ENCODE data around the gene ROR1. TPM values are rescaled to one million over a fixed set of nuclear protein-coding genes. Genes with fewer than 3 reads are reported as not detected.

The ROR1 gene
- total and polyA plus RNA-seq, 10 of the 15 experiments (the other 5 are each of a cell fraction or from before 2014, with no cell fraction given): 0.02 to 0.08 (median 0.05) TPM; not detected in 6

GRCh38 chr1:63822540-63822939 lies 48.7 kb downstream of the ROR1 start:
- Histone ChIP-seq H3K79me2 (ENCODE audit: control insufficient read depth, insufficient read depth, low read length) (no peaks in the 10 kb centered on the region), H3K9me3 (replicated peaks; ENCODE audit: control insufficient read depth, insufficient read depth, low read length) (no peaks in the 10 kb centered on the region), H3K9ac (ENCODE audit: control insufficient read depth, insufficient read depth, low read length) (no peak overlapping the region), H3K4me3 (no peak overlapping the region), H3K36me3 (ENCODE audit: control insufficient read depth in 2 of 2, insufficient read depth in 2 of 2, low read length in 1 of 2) (no peaks in the 10 kb centered on the region), H3K4me1 (ENCODE audit: control insufficient read depth, insufficient read depth, low read length) (no peaks in the 10 kb centered on the region), H3K27me3 (replicated peaks in 1 of 2; ENCODE audit: control insufficient read depth in 2 of 2, insufficient read depth in 2 of 2, low read length in 1 of 2) (no peaks in the 10 kb centered on the region), H3K27ac (ENCODE audit: control insufficient read depth, insufficient read depth) (no peak overlapping the region), H3K4me2 (ENCODE audit: control insufficient read depth, insufficient read depth) (no peak overlapping the region), H2AFZ (ENCODE audit: control insufficient read depth, low read depth, low read length) (no peak overlapping the region), H4K20me1 (ENCODE audit: control insufficient read depth, insufficient read depth) (no peaks in the 10 kb centered on the region)
- SMC1A ChIA-PET (ENCODE audit: uncharacterized antibody, unreplicated experiment): interaction anchor here (1.2 to 3.6 kb wide), 4 partner anchors 10 to 23 kb away, joined by 3 to 15 read pairs (median 6); no protein-coding TSS in a partner anchor
- CTCF ChIA-PET: no interaction called here
- POLR2A ChIA-PET: interaction anchor here (1.2 to 1.3 kb wide), 2 partner anchors 11 to 14 kb away, joined by 3 to 4 read pairs; no protein-coding TSS in a partner anchor
- intact Hi-C loops (cut with micrococcal nuclease; ENCODE audit: unreplicated experiment) (no loop called here), in situ Hi-C loops (cut with MboI) (no loop called here)
- RAD21 ChIA-PET (ENCODE audit: unreplicated experiment): interaction anchor here (1.5 kb wide), 1 partner anchor 12 kb away, joined by 5 read pairs; no protein-coding TSS in a partner anchor
- DNase-seq (ENCODE audit: low read depth, low spot score): no peak
- BruUV-seq (replicated peaks): no TSS peak
- ATAC-seq: no peak
- FAIRE-seq: no peak
- TF ChIP-seq CEBPZ (IDR thresholded peaks at IDR 0.05; ENCODE audit: low read depth, low read length) (no peak), ZBTB33 (IDR thresholded peaks at IDR 0.05) (no peak), KAT2A (conservative IDR thresholded peaks at IDR 0.05; ENCODE audit: control insufficient read depth, low read depth, low read length) (no peak), IKZF2 (IDR thresholded peaks at IDR 0.05) (no peak), ELK1 (IDR thresholded peaks at IDR 0.05; ENCODE audit: low read depth, low read length) (no peak), TCF7 (IDR thresholded peaks at IDR 0.05; ENCODE audit: borderline replicate concordance) (no peak), CREB1 (IDR thresholded peaks at IDR 0.05; ENCODE audit: low read depth) (no peak), IKZF1 (conservative IDR thresholded peaks at IDR 0.05) (no peak), ATF7 (IDR thresholded peaks at IDR 0.05; ENCODE audit: low read depth) (no peak), BCL11A (IDR thresholded peaks at IDR 0.05; ENCODE audit: low read depth, low read length) (no peak), RCOR1 (conservative IDR thresholded peaks at IDR 0.05; ENCODE audit: low read depth, low read length) (no peak), IRF4 (IDR thresholded peaks at IDR 0.05; ENCODE audit: low read depth, low read length) (no peak), ZNF24 (IDR thresholded peaks at IDR 0.05) (no peak), MYC (IDR thresholded peaks at IDR 0.05; ENCODE audit: insufficient read depth, insufficient read length, insufficient replicate concordance, low read length, severe bottlenecking) (no peak), E2F4 (IDR thresholded peaks at IDR 0.05; ENCODE audit: low read depth, low read length) (no peak), SUZ12 (IDR thresholded peaks at IDR 0.05; ENCODE audit: unreplicated experiment) (no peak), ZSCAN29 (IDR thresholded peaks at IDR 0.05) (no peak)
